Nephron (organoid): ENCODE data around the gene TFF3.

Experiments
- H3K27ac Mint-ChIP-seq, 3 experiments: 2 replicates each; pipeline ENCODE4 v1.8.0; 2020; ENCODE audit warnings: mixed read lengths in 3 of 3, mild to moderate bottlenecking in 2 of 3, moderate library complexity in 1 of 3
- H3K27me3 Mint-ChIP-seq: 2 replicates; pipeline ENCODE4 v1.8.0; 2021; ENCODE audit warnings: low read depth, mild to moderate bottlenecking, moderate library complexity, mixed read lengths
- H3K36me3 Mint-ChIP-seq: 2 replicates; pipeline ENCODE4 v1.8.0; 2020; ENCODE audit warnings: low read depth, mixed read lengths
- H3K4me1 Mint-ChIP-seq: 2 replicates; pipeline ENCODE4 v1.8.0; 2020; ENCODE audit warnings: mixed read lengths
- H3K4me3 Mint-ChIP-seq, 3 experiments: 2 replicates each; pipeline ENCODE4 v1.8.0; 2020; ENCODE audit warnings: mild to moderate bottlenecking in 3 of 3, mixed read lengths in 3 of 3, moderate library complexity in 2 of 3
- H3K9me3 Mint-ChIP-seq: 2 replicates; pipeline ENCODE4 v1.8.0; 2020; ENCODE audit warnings: mixed read lengths
- TF ChIP-seq, protein P1 (sequence below), 3 experiments: fragments of 200-600 bp; sonication (generic); IDR thresholded peaks; one replicate each; pipeline ENCODE4 v1.5.0; 2021; ENCODE audit warnings: antibody characterized with exemption in 3 of 3; ENCODE audit not compliant: unreplicated experiment in 3 of 3

Gene TFF3

DNA sequence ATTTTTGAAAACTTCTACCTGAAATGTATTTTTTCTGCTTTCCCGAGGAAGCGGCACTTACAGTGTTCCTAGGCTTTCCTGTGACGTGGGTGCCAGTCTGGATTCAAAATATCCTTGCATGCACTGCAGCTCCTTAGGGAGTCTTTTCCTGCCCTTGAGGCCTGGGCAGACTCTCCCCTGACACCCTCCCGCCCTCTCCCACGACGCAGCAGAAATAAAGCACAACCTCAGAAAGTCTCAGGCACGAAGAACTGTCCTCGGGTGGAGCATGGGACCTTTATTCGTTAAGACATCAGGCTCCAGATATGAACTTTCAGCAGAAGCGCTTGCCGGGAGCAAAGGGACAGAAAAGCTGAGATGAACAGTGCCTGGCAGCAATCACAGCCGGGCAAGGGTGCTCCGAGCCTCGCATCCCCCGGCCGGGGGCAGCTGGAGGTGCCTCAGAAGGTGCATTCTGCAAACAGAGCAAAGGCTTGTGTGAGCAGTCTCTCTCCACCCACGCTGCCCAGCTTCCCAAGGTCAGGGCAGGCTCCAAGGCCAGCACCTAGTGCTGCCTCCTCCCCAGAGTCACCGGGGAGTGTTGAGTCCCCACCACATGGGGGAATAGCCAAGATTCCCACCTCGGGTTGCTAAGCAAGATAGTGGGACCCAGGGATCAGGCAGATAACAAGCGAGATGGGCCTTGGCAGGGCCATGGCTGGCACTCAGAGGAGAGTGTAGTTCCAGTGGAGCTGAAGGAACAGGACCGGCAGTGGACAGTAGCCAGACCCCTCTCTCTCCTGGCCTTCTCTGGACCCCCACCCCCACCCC lies 3.2 kb downstream of the TFF3 start:
- Mint-ChIP-seq H3K9me3 (no peaks in the 10 kb centered on the region), H3K4me1 (peaks cover 40% of the 10 kb centered on the region), H3K27me3 (peaks cover 30% of the 10 kb centered on the region), H3K36me3 (no peaks in the 10 kb centered on the region), H3K27ac (no peak overlapping the region), H3K4me3 (no peak overlapping the region)
- TF ChIP-seq, protein P1, sequence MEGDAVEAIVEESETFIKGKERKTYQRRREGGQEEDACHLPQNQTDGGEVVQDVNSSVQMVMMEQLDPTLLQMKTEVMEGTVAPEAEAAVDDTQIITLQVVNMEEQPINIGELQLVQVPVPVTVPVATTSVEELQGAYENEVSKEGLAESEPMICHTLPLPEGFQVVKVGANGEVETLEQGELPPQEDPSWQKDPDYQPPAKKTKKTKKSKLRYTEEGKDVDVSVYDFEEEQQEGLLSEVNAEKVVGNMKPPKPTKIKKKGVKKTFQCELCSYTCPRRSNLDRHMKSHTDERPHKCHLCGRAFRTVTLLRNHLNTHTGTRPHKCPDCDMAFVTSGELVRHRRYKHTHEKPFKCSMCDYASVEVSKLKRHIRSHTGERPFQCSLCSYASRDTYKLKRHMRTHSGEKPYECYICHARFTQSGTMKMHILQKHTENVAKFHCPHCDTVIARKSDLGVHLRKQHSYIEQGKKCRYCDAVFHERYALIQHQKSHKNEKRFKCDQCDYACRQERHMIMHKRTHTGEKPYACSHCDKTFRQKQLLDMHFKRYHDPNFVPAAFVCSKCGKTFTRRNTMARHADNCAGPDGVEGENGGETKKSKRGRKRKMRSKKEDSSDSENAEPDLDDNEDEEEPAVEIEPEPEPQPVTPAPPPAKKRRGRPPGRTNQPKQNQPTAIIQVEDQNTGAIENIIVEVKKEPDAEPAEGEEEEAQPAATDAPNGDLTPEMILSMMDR (IDR thresholded peaks at IDR 0.05; ENCODE audit: unreplicated experiment in 3 of 3), result no peak

DNA sequence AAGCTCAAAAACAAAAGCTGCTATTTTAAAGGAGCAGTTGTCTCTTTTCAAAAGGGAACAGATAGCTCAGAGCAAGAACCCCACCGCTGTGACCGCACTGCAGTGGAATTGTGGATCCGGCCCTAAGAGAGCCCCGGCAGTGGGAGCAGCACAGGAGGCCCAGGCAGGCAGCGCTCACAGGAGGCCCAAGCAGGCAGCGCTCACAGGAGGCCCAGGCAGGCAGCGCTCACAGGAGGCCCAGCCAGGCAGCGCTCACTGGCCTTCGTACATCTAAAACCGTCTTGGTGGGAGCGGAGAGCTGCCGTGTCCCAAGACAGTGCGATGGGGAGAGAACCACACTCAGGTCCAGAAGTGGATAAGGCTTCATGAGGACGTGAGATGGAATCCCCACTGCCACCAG lies 4.0 kb downstream of the TFF3 start:
- peaks cover 34% of the 10 kb centered on the region for H3K27me3 Mint-ChIP-seq
- TF ChIP-seq, protein P1 (IDR thresholded peaks at IDR 0.05; ENCODE audit: unreplicated experiment in 3 of 3), result no peak
- H3K27ac Mint-ChIP-seq, result no peak overlapping the region
- H3K36me3 Mint-ChIP-seq, result no peaks in the 10 kb centered on the region
- no peak overlapping the region for H3K4me3 Mint-ChIP-seq
- no peaks in the 10 kb centered on the region for H3K9me3 Mint-ChIP-seq
- peaks cover 40% of the 10 kb centered on the region for H3K4me1 Mint-ChIP-seq

DNA sequence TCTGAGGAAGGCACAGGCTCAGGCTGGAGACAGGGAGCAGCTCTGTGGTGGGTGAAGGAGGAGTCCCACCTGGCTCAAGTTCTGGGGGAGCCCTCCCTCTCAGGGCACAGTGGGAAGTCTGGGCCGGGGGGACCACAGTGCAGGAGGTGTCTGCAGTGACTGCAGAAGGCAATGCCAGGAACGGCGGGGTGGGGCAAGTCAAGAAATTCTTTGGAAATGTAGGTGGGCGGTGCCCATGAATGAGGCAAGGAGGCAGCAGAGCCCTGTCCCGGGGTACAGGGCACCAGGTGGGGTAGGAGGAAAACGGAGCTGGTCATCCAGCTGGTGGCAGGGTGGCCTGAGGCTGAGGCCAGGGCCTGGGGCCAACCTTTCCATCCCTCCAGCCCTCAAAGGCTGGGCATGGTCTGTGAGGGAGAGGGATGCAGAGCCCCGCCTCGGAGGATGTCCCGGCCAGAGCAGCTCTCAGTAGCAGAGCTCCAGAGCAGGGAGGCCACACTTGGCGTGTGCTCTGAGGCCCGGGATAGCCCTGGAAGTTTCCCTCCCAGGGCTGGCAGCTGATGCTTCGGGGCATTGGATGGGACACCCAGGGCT lies 4.7 kb downstream of the TFF3 start:
- peaks cover 38% of the 10 kb centered on the region for H3K27me3 Mint-ChIP-seq
- peak overlapping the region in 1 of 3 experiments; percentile 32 for H3K27ac Mint-ChIP-seq
- H3K9me3 Mint-ChIP-seq, result no peaks in the 10 kb centered on the region
- peaks cover 37% of the 10 kb centered on the region for H3K4me1 Mint-ChIP-seq
- TF ChIP-seq, protein P1 (IDR thresholded peaks at IDR 0.05; ENCODE audit: unreplicated experiment in 3 of 3), result no peak
- no peak overlapping the region for H3K4me3 Mint-ChIP-seq
- no peaks in the 10 kb centered on the region for H3K36me3 Mint-ChIP-seq

DNA sequence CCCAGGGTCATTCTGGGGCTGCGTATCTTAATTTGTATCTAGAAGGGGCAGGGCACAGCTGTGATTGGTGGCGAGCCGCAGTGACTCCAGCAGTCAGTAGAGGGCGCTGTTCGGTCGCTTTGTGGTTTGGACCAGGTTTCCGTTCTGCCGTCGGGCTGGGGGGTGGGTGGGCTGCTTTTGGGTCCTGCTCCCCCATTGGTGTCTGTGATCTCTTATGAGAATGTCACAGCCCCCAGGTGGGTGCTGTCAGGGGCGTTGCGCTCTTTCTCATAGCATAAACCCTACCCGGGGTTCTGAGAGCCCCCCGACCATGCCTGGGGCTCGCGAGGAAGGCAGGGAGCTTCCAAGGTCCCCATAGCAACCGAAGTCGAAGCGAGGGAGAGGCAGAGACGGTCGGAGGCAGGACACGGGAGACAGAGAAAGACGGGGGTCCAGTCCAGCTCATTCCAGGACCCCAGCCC lies 5.4 kb downstream of the TFF3 start:
- TF ChIP-seq, protein P1 (IDR thresholded peaks at IDR 0.05; ENCODE audit: unreplicated experiment in 3 of 3), result peak; percentile 79 to 85 (median 82)
- no peaks in the 10 kb centered on the region for H3K36me3 Mint-ChIP-seq

GRCh38 chr21:42308914-42309752 lies 6.1 kb downstream of the TFF3 start:
- H3K4me1 Mint-ChIP-seq, result peaks cover 28% of the 10 kb centered on the region
- no peaks in the 10 kb centered on the region for H3K9me3 Mint-ChIP-seq
- peak overlapping the region in 2 of 3 experiments; percentile 7 to 48 for H3K4me3 Mint-ChIP-seq
- TF ChIP-seq, protein P1 (IDR thresholded peaks at IDR 0.05; ENCODE audit: unreplicated experiment in 3 of 3), result no peak
- no peaks in the 10 kb centered on the region for H3K36me3 Mint-ChIP-seq
- H3K27ac Mint-ChIP-seq, result no peak overlapping the region
- H3K27me3 Mint-ChIP-seq, result peaks cover 40% of the 10 kb centered on the region

More for the DNA sequence above, 5.4 kb downstream of the TFF3 start:
- H3K4me3 Mint-ChIP-seq, result peak overlapping the region in 2 of 3 experiments; percentile 7 to 48
- H3K27ac Mint-ChIP-seq, result peak overlapping the region in 1 of 3 experiments; percentile 20
- peaks cover 40% of the 10 kb centered on the region for H3K27me3 Mint-ChIP-seq
- H3K9me3 Mint-ChIP-seq, result no peaks in the 10 kb centered on the region
- H3K4me1 Mint-ChIP-seq, result peaks cover 30% of the 10 kb centered on the region
